K562 (cell line): ENCODE results near the gene HPD. TPM values are rescaled to one million over a fixed set of nuclear protein-coding genes. Genes with fewer than 3 reads are reported as not detected.
A peak's percentile ranks its signal among the peaks of the same experiment; 100 is the strongest.

Experiments
- ATAC-seq: fragments of 200-7000 bp; cut with Tn5 transposase; 3 replicates; pipeline ENCODE4 v1.9.1; 2020; ENCODE audit warnings: moderate library complexity
- BruUV-seq: library from RNA; stranded (reverse); fragments of 400-500 nt; replicated peaks from 2 replicates; lab custom pipeline; 2021; lab: Mats Ljungman, UMichigan
- CTCF ChIA-PET: fragments of 300-600 bp; formaldehyde crosslinking; extraction: SDS; loops from one replicate; lab custom pipeline; 2021; ENCODE audit warnings: low intra/inter-chr PET ratio; lab: Yijun Ruan, JAX
- POLR2A ChIA-PET: fragments of 300-600, 350-650 bp; sonication (Branson Sonifier 250); formaldehyde crosslinking; extraction: SDS; loops from one replicate; lab custom pipeline; 2021; ENCODE audit warnings: antibody characterized with exemption, inconsistent platforms; lab: Yijun Ruan, JAX
- DNase-seq, 4 experiments: peaks; one replicate each; pipeline versions ENCODE4 v3.0.0 to v3.0.0-alpha.2; 2011 to 2018; ENCODE audit warnings: low spot score in 3 of 4, mixed read lengths in 3 of 4; ENCODE audit errors: extremely low read depth in 1 of 4
- FAIRE-seq: peaks from 2 replicates; lab custom pipeline; 2011; peaks lifted over from hg19 to GRCh38; lab: Jason Lieb, UNC
- H2AFZ ChIP-seq: 2 replicates; pipeline ENCODE4 v1.6.0; 2011; ENCODE audit warnings: low read depth, low read length, control low read depth, inconsistent platforms
- H3K27ac ChIP-seq: fragments of 200-600 bp; 3 replicates; pipeline ENCODE4 v1.8.0; 2011; ENCODE audit warnings: low read depth, mild to moderate bottlenecking, control low read depth, inconsistent platforms, low read length, moderate library complexity, mixed read lengths; ENCODE audit errors: extremely low read depth
- H3K27me3 ChIP-seq, 2 experiments: fragments of 300-600 bp in 1 of 2; 2 replicates in 1 of 2; 3 replicates in 1 of 2; pipeline versions ENCODE4 v1.6.0 to v1.8.0; 2011; ENCODE audit warnings: inconsistent platforms in 2 of 2, low read length in 2 of 2, mild to moderate bottlenecking in 1 of 2, mixed read lengths in 1 of 2, moderate library complexity in 1 of 2; ENCODE audit not compliant: control insufficient read depth in 2 of 2, insufficient read depth in 2 of 2
- H3K36me3 ChIP-seq: fragments of 300-600 bp; 3 replicates; pipeline ENCODE4 v1.8.0; 2011; ENCODE audit warnings: mild to moderate bottlenecking, low read length, inconsistent platforms; ENCODE audit not compliant: control insufficient read depth, insufficient read depth
- H3K4me1 ChIP-seq, 2 experiments: fragments of 200-600 bp in 1 of 2; replicated peaks in 1 of 2; 2 replicates in 1 of 2; 3 replicates in 1 of 2; pipeline versions ENCODE4 v1.5.1 to v1.8.0; 2011; ENCODE audit warnings: inconsistent platforms in 2 of 2, low read length in 2 of 2, mild to moderate bottlenecking in 1 of 2, mixed read lengths in 1 of 2, moderate library complexity in 1 of 2; ENCODE audit not compliant: control insufficient read depth in 2 of 2, insufficient read depth in 2 of 2
- H3K4me2 ChIP-seq: 2 replicates; pipeline ENCODE4 v1.6.1; 2011; ENCODE audit warnings: low read length, control low read depth, inconsistent platforms, mixed read lengths; ENCODE audit not compliant: insufficient read depth
- H3K4me3 ChIP-seq: fragments of 200-600 bp; sonication (generic), shearing (Covaris generic); 2 replicates; pipeline ENCODE4 v1.5.1; 2016; ENCODE audit warnings: control low read depth, inconsistent platforms
- H3K79me2 ChIP-seq: fragments of 200-600 bp; 3 replicates; pipeline ENCODE4 v1.8.0; 2011; ENCODE audit warnings: low read length, inconsistent platforms; ENCODE audit not compliant: control insufficient read depth, insufficient read depth
- H3K9ac ChIP-seq, 2 experiments: 2 replicates each; pipeline versions ENCODE4 v1.6.0 to v1.6.1; 2011; ENCODE audit warnings: low read depth in 2 of 2, low read length in 2 of 2, control low read depth in 1 of 2, inconsistent platforms in 1 of 2, mild to moderate bottlenecking in 1 of 2, mixed read lengths in 1 of 2; ENCODE audit not compliant: insufficient read depth in 1 of 2
- H3K9me1 ChIP-seq: one replicate; pipeline ENCODE4 v1.6.0; 2011; ENCODE audit warnings: inconsistent platforms, mild to moderate bottlenecking, low read length, moderate library complexity; ENCODE audit not compliant: control insufficient read depth, insufficient read depth
- H3K9me3 ChIP-seq: replicated peaks from 2 replicates; pipeline ENCODE4 v1.5.1; 2011; ENCODE audit warnings: low read depth, low read length, inconsistent platforms; ENCODE audit not compliant: control insufficient read depth, insufficient read depth
- H4K20me1 ChIP-seq: replicated peaks from 2 replicates; pipeline ENCODE4 v1.6.1; 2011; ENCODE audit warnings: low read length, inconsistent platforms, mixed read lengths; ENCODE audit not compliant: control insufficient read depth, insufficient read depth
- CTCF ChIP-seq, 3 experiments: IDR thresholded peaks in 2 of 3; conservative IDR thresholded peaks in 1 of 3; 2 replicates each; pipeline ENCODE4 v1.5.1; 2011 to 2012; ENCODE audit warnings: low read length in 3 of 3, mild to moderate bottlenecking in 3 of 3, control low read depth in 2 of 3, improper control_type of control experiment in 1 of 3, inconsistent platforms in 1 of 3, low read depth in 1 of 3, mixed read lengths in 1 of 3, moderate library complexity in 1 of 3; ENCODE audit not compliant: insufficient read depth in 2 of 3
- ETV5 ChIP-seq: sonication (generic); formaldehyde crosslinking; IDR thresholded peaks from 2 replicates; pipeline ENCODE4 v1.4.0; 2020; ENCODE audit warnings: low read depth, mild to moderate bottlenecking, missing genetic modification reagents
- KLF10 ChIP-seq: fragments of 250-450 bp; sonication (Bioruptor Pico); IDR thresholded peaks from 2 replicates; pipeline ENCODE4 v1.6.1; 2021; ENCODE audit warnings: matching md5 sums
- NR2C2 ChIP-seq, 2 experiments: fragments of 200-800 bp in 1 of 2; sonication (Bioruptor generic) in 1 of 2; sonication (generic) in 1 of 2; formaldehyde crosslinking in 1 of 2; IDR thresholded peaks; 2 replicates each; pipeline versions ENCODE4 v1.6.1 to v1.8.0; 2016 to 2022; ENCODE audit warnings: mild to moderate bottlenecking in 1 of 2, missing compliant biosample characterization in 1 of 2, missing genetic modification characterization in 1 of 2, missing genetic modification reagents in 1 of 2
- RAD21 ChIP-seq, 2 experiments: fragments of 250-450 bp in 1 of 2; fragments of 450-650 bp in 1 of 2; sonication (Bioruptor Pico) in 1 of 2; formaldehyde crosslinking in 1 of 2; IDR thresholded peaks in 1 of 2; conservative IDR thresholded peaks in 1 of 2; 2 replicates each; pipeline versions ENCODE4 v1.4.0 to v1.8.0; 2020 to 2022; ENCODE audit warnings: mild to moderate bottlenecking in 2 of 2, moderate library complexity in 1 of 2
- RBM25 ChIP-seq: fragments of 200-400 bp; formaldehyde crosslinking; IDR thresholded peaks from 2 replicates; pipeline ENCODE4 v1.6.1; 2018; ENCODE audit warnings: low read length, low read depth, moderate library complexity; ENCODE audit not compliant: severe bottlenecking
- VEZF1 ChIP-seq: fragments of 200-800 bp; sonication (Bioruptor generic); IDR thresholded peaks from 2 replicates; pipeline ENCODE4 v1.6.1; 2017; ENCODE audit warnings: missing genetic modification characterization, missing compliant biosample characterization
- ZBTB49 ChIP-seq: sonication (generic); formaldehyde crosslinking; IDR thresholded peaks from 2 replicates; pipeline ENCODE4 v1.8.0; 2022; ENCODE audit warnings: missing genetic modification reagents, mild to moderate bottlenecking, borderline replicate concordance
- ZNF121 ChIP-seq: sonication (generic); formaldehyde crosslinking; conservative IDR thresholded peaks from 2 replicates; pipeline ENCODE4 v1.8.0; 2022; ENCODE audit warnings: missing genetic modification reagents
- ZNF512 ChIP-seq: IDR thresholded peaks from 2 replicates; pipeline ENCODE4 v1.6.1; 2016; ENCODE audit warnings: missing genetic modification characterization, missing compliant biosample characterization
- WGBS: fragments of 100-300 bp; shearing (Covaris generic); methylation state at CpG from one replicate; pipeline ENCODE4 v1.1.6; 2016; ENCODE audit warnings: low coverage, mixed read lengths; ENCODE audit not compliant: insufficient coverage; ENCODE audit errors: missing lambda C conversion rate; 5-methylcytosine and 5-hydroxymethylcytosine counted together
- in situ Hi-C: fragments of 300-500 bp; cut with MboI; formaldehyde crosslinking; loops from 4 replicates; pipeline ENCODE4 v1.15.0; 2018; ENCODE audit warnings: inconsistent platforms, mixed read lengths
- intact Hi-C: fragments of 100-400 bp; cut with micrococcal nuclease; formaldehyde crosslinking; loops from 2 replicates; pipeline ENCODE4 v1.14.2; 2022
- polyA plus RNA-seq, 8 experiments: library from polyadenylated mRNA; depleted of rRNA in 4 of 8; stranded (reverse) in 5 of 8; unstranded in 3 of 8; fragments of >200 nt; fragmentation: Nextera tagmentation in 2 of 8; fragmentation: Illumina TruSeq in 1 of 8; extraction: Ambion mirVana in 2 of 8; extraction: Trizol in 1 of 8; gene quantifications; 2 replicates each; pipeline versions ENCODE4 v1.2.1 to v1.2.3, GENCODE V29; 2011 to 2014; ENCODE audit warnings: inconsistent platforms in 1 of 8, missing spikeins in 1 of 8
- total RNA-seq, 7 experiments: library from RNA; depleted of rRNA in 6 of 7; stranded (reverse); fragments of >200 nt in 6 of 7; fragmentation: Illumina TruSeq in 2 of 7; extraction: Trizol in 2 of 7; gene quantifications; 2 replicates each; pipeline versions ENCODE4 v1.2.1 to v1.2.3, GENCODE V29; 2011 to 2021; ENCODE audit warnings: low replicate concordance in 1 of 7

Gene HPD
- total and polyA plus RNA-seq, 9 of the 15 experiments (the other 6 are each of a cell fraction or from before 2014, with no cell fraction given), result 0.06 to 0.29 (median 0.07) TPM; not detected in 4

GRCh38 chr12:121837680-121838079 lies 21.0 kb downstream of the HPD start:
- Histone ChIP-seq H3K9me1 (no peaks in the 10 kb centered on the region), H3K36me3 (no peaks in the 10 kb centered on the region), H3K4me2 (no peak overlapping the region), H3K79me2 (peaks cover 3% of the 10 kb centered on the region; the same call in 2 of the 3 replicates), H3K27ac (no peak overlapping the region), H3K27me3 (no peaks in the 10 kb centered on the region), H4K20me1 (no peaks in the 10 kb centered on the region), H3K4me3 (no peak overlapping the region), H3K9ac (no peak overlapping the region), H3K4me1 (peaks cover 7 to 19% of the 10 kb centered on the region in 2 experiments; a peak in 4 of 5 replicates), H3K9me3 (no peaks in the 10 kb centered on the region), H2AFZ (no peak overlapping the region)
- TF ChIP-seq ETV5 (CRISPR knock-in tag) (no peak), VEZF1 (CRISPR knock-in tag) (no peak), RAD21 (CRISPR knock-in tag; conservative IDR thresholded peaks at IDR 0.05 in 1 of 2, IDR thresholded peaks at IDR 0.05 in 1 of 2) (0 out of 4 replicates have a peak, but pooled peaks of 1 of the 2 experiments have one; percentile 8), ZNF121 (peak; percentile 92), ZBTB49 (CRISPR knock-in tag) (no peak), KLF10 (no peak), RBM25 (peak; percentile 25), ZNF512 (tag) (peak; percentile 34; the same call in 1 of the 2 replicates), NR2C2 (CRISPR knock-in tag; IDR thresholded peaks at IDR 0.05) (no peak), NR2C2 (tag; IDR thresholded peaks at IDR 0.05) (no peak), CTCF (IDR thresholded peaks at IDR 0.05 in 2 of 3, conservative IDR thresholded peaks at IDR 0.05 in 1 of 3; ENCODE audit: insufficient read depth in 2 of 3, low read depth in 1 of 3, low read length in 3 of 3) (peak in 1 of 3 experiments; percentile 14; a peak in 1 of 6 replicates)
- 26% methylated on average over 4 of the region's 4 CpGs for WGBS
- intact Hi-C loops, result loop anchor here (2.0 kb wide), 1 partner anchor 43 kb away; no protein-coding TSS in a partner anchor
- DNase-seq (no peak), ATAC-seq (no peak), FAIRE-seq (no peak)
- BruUV-seq, result no TSS peak
- in situ Hi-C loops, result loop anchor here (25.0 kb wide), 1 partner anchor 1550 kb away; the partner anchor contains the start of gene KMT5A
- CTCF ChIA-PET, result interaction anchor here (2.3 kb wide), 1 partner anchor 43 kb away, joined by 6 read pairs; no protein-coding TSS in a partner anchor
- POLR2A ChIA-PET, result interaction anchor here (1.1 to 2.6 kb wide), 6 partner anchors 10 to 43 kb away, joined by 3 to 21 read pairs (median 6); no protein-coding TSS in a partner anchor
